GM18517 (cell line): Measurements from ENCODE around the gene PGC.

Source experiments
- ATAC-seq: cut with Tn5 transposase; IDR thresholded peaks from one replicate; pipeline ENCODE4 v1.9.1; 2021; ENCODE audit warnings: mild to moderate bottlenecking, moderate library complexity; ENCODE audit not compliant: unreplicated experiment

PGC gene

GRCh38 chr6:41702089-41702745 lies 45.0 kb downstream of the PGC start:
- ATAC-seq, result no peak

GRCh38 chr6:41700463-41701347 lies 46.5 kb downstream of the PGC start:
- no peak for ATAC-seq

GRCh38 chr6:41699063-41699462 lies 48.1 kb downstream of the PGC start:
- ATAC-seq, result no peak

- ATAC-seq, result no peak
Observed at GRCh38 chr6:41697861-41698781, 49.1 kb downstream of the PGC start.

DNA sequence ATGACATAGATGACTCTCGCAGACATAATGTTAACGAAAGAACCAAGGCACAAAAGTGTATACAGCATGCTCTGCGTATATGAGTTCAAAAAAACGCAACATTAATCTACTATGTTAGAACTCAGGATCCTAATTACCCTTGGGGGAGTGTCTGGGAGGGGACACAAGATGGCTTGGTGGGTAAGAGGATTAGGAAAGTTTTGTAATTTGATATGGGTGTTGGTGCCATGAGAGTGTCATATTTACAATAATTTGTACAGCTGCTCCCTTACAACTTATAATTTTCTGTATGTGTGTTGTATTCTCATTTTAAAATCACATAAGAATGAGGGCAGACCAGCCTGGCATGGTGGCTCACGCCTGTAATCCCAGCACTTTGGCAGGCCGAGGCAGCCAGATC lies 50.4 kb downstream of the PGC start:
- no peak for ATAC-seq

DNA sequence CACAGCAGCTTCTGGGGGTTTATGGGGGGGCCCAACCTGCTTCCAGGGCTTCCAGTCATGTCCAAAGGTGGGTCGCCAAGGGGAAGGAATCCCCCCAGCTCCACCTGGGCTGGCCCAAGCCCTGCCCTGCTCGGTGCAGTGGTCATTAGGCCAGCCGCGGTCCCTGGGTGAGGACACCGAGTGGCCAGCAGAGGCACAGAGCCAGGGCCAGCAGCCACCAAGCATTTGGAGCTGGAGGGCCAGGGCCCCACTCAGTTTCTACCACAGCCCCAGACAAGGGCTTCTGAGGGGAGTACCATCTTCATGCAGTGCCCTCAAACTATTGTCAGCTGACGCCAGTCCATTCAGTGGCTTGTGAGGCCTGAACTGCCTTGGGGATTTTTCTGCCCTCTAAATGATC lies 51.4 kb downstream of the PGC start:
- ATAC-seq, result no peak

DNA sequence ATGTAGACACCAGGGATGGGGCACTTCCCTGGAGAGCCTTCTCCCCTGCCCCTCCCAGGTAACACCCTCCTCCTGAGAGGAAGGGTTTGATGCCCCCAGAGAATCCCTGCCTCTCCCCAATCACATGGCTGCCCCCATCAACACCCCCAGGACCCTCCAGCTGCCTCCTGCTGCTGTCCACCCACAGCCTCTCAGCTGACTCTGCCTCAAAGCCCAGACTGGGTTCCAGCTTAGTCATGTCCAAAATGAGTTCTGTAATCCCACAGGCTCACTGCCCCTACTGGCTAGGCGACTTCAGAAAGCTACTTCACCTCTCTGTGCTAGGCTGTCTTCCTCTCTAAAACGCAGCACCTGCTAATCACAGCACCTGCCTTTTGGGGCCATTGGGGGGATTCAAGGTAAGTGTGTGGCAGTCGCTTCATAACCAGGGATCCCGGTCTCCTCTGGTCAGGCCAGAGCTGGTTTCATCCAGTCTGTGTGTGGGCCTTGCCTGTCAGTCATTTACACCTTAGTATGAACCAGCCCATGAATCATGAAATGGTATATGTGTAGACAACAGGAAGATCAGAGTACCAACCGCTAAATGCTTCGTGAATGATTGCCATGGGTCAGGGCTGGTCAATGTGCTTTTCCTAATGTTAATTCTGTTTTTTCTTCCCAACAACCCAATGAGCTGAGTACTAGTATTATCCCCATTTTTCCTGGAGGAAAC lies 52.2 kb downstream of the PGC start:
- ATAC-seq, result no peak

- no peak for ATAC-seq
Observed at GRCh38 chr6:41693281-41694240, 53.6 kb downstream of the PGC start.

GRCh38 chr6:41692730-41693129 lies 54.5 kb downstream of the PGC start:
- ATAC-seq, result no peak

- ATAC-seq, result no peak
Observed at GRCh38 chr6:41692080-41692675, 55.0 kb downstream of the PGC start.

- ATAC-seq, result no peak
Observed at GRCh38 chr6:41691426-41692079, 55.6 kb downstream of the PGC start.

DNA sequence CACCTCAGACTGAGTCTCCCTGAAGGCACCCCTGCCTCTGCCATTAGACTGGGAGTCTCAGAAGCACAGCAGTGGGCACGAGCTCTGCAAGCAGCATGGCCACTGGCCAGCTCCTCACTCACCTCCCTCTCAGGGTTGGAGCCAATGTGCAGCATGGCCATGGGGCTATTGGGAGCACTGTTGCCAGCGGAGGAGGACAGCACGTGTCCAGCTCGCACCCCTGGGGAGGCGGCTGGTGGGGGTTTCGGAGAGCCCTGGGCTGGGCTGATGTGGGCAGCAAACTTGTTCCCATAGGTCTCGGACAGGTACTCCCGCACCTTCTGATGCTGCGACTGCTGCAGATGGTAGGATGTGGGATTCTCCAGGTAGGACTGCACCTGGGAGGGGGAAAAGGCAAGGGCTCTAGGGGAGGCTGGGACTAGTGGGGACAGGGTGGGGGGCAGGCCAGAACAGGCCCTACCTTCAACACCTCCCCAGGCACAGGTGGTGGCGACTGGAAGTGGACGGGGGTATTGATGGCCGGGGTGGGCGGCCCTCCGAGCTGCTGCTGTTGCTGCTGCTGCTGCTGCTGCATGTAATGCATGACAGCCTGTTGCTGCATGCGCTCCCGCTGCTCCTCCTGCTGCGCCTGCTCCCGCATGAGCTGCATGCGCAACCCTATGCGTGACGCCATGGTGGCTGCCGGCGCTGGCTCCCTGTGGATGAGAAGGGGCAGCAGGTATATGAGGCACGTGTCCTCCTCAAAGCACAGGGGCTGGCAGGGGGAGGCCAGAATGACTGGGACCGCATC lies 56.5 kb downstream of the PGC start:
- no peak for ATAC-seq

- no peak for ATAC-seq
Observed at GRCh38 chr6:41689171-41690008, 57.8 kb downstream of the PGC start.

DNA sequence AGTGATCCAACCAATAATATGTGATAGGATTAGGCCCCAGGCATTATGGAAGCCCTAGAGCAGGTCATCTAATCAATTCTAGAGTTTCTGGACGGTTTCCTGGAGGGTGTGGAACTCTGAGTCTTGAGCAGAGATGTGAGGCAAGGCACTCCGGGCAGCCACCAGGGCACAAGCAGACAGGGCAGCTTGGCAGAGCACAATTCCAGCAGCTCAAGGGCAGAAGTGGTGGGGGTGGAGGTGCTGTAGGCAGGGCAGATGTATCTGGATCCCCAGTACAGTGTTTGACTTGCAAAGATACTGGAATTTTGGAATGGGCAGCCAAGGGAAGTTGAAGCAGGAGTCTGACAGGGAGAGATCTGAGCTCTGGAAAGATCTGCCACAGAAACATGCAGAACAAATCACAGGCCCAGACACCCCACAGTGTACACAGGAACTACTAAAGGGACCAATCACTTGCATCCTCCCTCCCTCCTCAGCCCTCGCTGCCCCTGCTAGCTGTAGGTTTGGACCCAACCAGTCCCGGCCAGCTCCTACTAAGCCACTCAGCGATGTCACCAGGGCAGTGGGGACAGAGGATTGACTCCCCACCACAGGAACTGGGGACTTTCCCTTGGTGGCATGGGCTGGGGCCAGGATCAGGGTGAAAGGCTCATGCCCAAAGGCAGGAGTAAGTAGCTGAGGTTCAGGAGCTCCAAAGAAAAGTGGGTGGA lies 58.8 kb downstream of the PGC start:
- no peak for ATAC-seq

DNA sequence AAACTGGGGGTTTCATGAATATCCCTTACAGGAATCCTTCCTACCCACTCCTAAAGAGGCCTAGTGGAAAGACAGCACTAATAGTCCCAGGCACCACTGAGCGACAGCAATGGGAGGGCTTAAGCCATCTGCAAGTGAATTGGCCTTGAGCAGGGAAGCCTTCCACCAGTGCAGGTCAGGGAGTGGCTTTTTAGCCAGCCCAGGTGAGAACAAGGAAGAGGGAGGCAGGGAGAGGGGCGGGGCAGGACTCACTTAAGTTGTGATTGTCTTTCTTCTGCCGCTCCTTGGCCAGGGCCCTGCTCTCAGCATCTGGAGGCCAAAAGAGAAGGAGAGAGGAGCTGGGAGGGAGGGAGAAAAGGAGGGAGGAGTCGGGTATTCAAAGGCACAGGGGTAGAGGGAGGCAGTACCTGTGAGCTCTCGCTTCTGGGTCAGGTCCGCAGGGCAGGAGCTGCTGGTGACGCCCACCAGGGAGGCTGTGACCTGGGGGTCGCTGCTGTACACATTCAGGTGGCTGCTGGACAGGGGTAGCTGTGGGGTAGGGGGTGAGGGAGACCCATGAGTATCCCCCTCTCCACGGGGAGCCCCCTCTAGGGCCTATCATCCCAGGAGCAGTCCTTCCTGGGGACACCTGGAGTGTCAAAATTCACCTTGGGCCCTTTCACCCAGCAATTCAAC lies 59.6 kb downstream of the PGC start:
- ATAC-seq, result no peak
